ENCODE measurements around the gene FMO5.
"Not testable (repeated sequence)": the region's sequence is repeated elsewhere in the genome, so short reads cannot be mapped to it uniquely, and the experiment has no call there.

The FMO5 gene

DNA sequence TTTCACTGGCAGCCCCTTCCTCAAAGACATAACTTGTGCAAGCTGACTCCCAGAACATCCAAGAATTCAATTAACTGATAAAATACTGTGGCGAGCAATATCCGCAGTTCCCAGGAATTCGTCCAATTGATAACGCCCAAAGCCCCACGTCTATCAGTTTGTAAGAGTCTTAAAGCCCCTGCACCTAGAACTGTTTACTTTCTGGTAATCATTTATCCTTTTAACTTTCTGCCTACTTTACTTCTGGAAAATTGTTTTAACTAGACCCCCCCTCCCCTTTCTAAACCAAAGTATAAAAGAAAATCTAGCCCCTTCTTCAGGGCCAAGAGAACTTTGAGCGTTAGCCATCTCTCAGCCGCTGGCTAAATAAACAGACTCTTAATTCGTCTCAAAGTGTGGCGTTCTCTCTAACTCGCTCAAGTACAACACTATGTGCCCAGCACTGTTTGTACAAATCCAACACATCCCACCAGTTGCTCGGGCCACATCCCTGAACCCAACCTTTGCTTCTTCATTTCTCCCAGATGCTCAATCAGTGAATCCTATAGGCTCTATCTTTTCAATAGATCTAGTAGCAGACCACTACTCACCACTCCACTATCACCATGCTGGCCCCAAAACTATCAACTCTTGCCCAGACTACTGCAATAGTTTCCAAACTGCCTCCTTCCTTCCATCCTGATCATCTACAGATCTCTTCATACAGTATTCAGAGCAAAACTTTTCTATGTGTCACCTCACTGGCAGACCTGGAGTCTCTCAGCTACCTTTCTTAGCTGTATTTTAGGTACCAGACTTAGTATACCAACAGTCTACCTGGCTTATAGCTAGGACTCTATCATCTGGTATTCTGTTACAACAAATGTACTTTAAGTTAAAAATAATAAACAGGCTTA lies 14.0 kb upstream of the FMO5 start:
- no peak for DNase-seq

DNA sequence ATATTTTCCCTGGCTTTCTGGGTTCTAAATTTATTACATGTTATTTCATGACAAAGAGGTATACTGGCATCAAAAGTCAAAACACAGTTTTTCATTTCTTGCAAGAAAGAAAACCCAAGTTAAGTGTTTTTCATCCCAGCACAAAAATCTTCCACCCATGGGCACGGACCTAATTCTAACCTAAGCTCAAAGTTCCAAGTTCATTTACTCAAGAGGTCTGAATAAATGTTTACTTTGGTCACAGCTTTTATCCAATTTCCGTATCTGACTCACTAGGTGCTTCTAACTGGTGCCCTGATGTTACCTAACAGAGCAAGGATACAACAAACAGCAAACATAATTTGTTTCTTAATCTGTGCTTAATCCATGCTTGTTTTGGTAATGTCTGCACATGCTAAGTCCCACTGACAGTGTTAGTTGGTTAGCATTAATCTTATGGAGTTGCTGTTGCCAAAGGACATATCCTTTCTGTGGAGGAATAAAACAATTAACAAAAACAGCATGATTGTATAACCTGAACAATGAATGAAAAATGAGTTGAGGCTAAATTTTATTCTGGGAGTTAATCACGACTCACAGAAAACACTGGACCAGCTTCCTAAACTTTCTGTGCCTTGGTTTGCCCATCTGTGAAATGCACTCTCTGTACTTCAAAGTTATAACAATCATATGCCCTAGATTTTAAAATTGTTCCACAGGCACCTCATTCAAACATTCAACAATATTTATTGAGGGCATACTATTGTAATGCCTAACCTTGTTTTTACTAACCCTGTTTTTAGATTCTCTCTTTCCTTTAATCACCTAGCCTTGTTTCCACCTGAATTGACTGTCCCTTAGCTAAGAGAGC lies 13.1 kb upstream of the FMO5 start:
- no peak for DNase-seq

DNA sequence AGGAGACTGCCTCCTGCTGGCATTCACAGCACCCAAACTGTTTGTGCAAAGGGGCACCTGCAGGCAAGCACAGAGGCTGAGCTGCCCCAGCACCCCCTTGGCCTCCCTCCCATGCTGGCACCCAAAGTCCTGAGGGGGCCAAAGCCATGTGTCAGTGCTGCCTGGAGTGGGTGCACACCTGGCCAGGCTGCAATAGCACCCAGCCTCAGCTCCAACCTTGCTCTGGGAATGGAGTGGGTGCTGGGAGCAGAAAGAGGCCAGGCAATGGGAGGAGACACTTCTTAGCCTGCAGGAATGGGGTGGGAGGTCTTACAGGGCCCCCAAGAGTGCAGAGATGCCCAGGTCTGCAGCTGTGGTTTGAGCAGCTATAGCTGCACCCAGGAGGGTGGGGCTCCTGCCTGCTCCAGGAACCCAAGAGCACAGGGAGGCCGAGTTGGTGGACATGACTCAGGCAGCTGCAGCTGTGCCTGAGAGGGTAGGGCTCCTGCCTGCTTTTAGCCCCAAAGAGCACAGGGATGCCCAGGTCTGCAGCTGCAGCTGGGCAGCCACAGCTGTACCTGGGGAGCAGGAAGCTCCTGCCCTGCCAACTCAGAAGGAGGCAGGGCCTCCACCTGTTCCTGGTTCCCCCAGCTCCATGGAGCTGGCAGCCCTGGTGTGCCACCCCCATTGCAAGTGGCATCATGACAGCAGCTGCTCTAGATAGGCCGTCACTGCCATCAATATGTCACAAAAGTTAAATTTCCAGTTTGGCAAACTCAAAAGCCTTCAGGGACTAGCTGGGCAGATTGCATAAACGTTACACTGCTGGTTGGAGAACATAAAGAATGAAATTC lies 12.0 kb upstream of the FMO5 start:
- no peak for DNase-seq

DNA sequence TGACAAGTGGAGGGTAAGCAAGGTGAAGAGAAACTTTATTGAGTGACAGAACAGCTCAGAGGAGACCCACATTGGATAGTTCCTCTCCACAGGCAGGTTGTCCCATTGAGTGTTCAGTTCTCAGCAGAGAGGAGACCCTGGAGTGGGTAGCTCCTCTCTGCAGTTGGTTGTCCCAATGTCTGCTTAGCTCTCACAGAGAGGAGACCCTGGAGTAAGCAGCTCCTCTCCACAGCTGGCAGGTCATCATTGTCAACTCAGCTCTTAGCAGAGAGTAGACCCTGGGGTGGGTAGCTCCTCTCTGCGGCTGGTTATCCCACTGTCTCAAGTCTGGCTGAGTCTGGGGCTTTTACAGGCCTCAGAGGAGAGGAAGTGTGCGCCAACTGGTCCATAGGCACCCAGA lies 11.3 kb upstream of the FMO5 start:
- DNase-seq = no peak

DNA sequence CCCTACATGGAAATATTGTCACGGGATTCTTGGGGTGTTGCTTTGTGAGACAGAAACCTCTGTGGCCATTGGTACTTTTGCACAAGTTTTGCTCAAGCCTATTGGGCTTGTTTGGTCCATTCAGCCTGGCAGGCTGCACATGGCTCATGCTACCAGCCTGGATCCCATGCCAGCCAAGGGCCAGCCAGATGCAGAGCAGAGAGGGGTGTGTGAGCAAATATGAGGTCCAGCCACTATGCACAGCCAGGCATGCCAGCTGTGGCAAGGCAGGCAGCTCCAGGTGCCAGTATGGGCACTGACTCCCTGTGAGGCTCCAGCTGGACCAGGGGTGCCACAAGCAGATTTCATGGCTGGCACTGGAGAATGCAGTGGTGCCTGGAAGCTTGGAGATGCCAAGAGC lies 10.7 kb upstream of the FMO5 start:
- DNase-seq = no peak

- not testable (repeated sequence) for DNase-seq
Observed at GRCh38 chr1:147233903-147234302, 8.8 kb upstream of the FMO5 start.

DNA sequence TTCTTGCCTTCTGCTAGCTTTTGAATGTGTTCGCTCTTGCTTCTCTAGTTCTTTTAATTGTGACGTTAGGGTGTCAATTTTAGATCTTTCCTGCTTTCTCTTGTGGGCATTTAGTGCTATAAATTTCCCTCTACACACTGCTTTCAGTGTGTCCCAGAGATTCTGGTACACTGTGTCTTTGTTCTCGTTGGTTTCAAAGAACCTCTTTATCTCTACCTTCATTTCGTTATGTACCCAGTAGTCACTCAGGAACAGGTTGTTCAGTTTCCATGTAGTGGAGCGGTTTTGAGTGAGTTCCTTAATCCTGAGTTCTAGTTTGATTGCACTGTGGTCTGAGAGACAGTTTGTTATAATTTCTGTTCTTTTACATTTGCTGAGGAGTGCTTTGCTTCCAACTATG lies 5.9 kb upstream of the FMO5 start:
- not testable (repeated sequence) for DNase-seq

DNA sequence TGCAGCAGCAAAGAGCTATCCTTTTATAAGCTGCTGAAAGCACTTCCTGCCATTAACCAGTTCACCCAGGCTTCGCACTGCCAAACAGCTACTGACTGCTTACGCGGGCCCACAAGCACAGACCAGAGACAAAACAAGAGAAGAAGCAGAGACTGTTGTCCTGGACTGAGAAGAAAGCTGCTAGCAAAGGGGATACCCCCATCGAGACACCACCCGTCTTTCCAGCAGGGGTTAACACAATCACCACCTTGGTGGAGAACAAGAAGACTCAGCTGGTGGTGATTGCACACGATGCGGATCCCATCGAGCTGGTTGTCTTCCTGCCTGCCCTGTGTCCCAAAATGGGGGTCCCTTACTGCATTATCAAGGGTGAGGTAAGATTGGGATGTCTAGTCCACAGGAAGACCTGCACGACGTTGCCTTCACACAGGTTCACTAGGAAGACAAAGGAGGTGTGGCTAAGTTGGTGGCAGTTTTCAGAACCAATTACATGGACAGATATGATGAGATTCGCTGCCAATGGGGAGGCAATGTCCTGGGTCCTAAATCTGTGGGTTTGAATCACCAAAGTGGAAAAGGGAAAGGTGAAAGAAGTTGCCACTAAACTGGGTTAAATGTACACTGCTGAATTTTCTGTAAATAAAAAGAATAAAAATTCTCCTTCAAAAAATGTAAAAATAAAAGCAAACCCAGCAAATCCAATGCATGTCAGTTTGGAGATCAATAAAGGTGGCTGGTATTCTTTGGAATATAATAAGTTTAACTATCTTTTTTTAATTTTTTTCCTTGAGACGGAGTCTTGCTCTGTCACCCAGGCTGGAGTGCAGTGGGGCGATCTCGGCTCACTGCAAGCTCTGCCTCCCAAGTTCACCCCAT lies 1.2 kb downstream of the FMO5 start:
- no peak for DNase-seq

- DNase-seq = no peak
Observed at GRCh38 chr1:147218606-147219005, 6.5 kb downstream of the FMO5 start.

- DNase-seq = no peak
Observed at GRCh38 chr1:147217141-147217540, 8.0 kb downstream of the FMO5 start.

GRCh38 chr1:147216124-147216523 lies 9.0 kb downstream of the FMO5 start:
- no peak for DNase-seq

GRCh38 chr1:147215540-147215916 lies 9.6 kb downstream of the FMO5 start:
- no peak for DNase-seq

DNA sequence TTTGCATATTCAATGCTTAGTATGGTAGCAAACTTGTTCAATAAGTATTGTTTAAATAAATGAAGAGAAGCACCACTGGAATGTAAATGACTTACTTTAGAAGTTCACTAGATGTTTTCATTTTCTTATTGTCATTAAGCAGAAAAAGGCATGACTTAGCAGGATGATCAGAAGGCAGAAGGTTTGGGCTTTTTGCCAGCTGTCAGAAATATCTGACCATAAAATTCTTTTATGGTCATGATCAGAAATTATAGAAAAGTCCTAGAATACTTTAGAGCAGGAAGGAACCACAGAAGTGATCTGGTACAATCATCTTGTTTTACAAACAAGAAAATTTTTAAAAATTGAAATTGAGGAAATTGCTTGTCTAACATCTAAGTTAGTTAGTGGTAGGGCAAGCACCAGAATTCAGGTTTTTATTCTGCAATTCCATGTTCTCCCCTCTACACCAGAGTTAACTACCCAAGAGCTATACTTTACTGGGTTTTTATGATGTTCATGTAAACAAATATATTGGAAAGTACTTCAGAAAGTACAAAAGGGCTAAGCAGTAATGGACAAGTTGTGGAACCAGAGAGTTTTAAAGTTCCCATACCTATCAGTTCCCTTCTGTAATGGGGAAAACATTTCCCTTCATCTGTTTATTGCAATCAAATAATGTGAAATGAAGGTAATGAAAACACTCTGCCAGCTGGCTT lies 10.1 kb downstream of the FMO5 start:
- DNase-seq = no peak

- DNase-seq = no peak
Observed at GRCh38 chr1:147214325-147214724, 10.8 kb downstream of the FMO5 start.

DNA sequence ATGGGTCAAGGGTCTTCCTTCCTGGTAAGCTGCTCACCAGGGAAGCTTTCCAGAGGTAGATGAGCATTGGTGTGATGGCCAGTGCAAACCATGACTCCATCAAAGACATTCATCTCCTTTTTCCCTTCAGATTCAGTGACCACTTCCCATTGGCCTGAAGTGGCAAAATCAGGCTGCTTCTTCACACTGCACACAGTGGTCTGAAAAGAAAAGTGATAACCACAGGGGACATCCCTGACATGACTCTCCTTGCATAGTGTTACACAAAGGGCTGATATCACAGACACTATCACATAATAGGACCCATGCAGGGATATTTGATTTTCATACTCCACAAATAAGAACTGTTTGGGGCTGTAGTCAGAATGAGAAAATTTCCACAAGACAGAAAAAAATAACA lies 11.9 kb downstream of the FMO5 start:
- DNase-seq = no peak

DNA sequence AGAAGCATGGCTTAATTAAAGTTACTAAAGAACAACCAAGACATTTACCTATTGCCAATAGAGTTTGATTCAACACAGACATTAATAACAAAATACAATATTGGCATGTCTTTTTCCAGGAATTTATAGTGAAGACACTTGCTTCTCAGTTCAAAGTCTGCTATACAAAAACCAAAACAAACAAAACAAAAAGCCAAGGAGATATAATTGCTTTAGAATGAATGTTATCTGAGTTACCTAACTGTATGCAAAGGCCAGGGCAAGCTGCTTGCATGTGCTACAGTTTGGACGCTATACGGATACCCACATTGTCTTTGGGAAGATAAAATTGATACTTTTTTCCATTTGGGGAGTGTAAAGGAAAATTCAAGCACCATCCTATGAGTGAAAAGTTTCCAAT lies 13.6 kb downstream of the FMO5 start:
- no peak for DNase-seq

DNA sequence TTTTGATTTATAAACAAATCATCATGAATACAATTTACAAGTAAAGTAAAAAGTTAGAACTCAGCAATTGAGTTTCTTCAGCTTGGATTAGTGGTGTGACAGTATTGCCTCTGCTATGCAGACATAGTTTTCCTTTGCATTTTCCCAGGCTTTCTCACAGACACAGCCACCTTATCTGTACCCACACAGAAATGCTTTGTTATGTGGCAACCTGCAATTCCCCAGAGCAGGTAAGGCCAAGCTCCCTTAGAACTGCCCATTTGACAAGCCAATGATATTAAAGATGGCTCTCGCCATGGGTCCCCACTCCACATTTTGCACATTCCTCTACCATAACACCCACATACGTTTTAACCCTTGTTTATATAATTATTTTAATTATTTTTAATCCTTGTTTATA lies 14.2 kb downstream of the FMO5 start:
- no peak for DNase-seq

DNA sequence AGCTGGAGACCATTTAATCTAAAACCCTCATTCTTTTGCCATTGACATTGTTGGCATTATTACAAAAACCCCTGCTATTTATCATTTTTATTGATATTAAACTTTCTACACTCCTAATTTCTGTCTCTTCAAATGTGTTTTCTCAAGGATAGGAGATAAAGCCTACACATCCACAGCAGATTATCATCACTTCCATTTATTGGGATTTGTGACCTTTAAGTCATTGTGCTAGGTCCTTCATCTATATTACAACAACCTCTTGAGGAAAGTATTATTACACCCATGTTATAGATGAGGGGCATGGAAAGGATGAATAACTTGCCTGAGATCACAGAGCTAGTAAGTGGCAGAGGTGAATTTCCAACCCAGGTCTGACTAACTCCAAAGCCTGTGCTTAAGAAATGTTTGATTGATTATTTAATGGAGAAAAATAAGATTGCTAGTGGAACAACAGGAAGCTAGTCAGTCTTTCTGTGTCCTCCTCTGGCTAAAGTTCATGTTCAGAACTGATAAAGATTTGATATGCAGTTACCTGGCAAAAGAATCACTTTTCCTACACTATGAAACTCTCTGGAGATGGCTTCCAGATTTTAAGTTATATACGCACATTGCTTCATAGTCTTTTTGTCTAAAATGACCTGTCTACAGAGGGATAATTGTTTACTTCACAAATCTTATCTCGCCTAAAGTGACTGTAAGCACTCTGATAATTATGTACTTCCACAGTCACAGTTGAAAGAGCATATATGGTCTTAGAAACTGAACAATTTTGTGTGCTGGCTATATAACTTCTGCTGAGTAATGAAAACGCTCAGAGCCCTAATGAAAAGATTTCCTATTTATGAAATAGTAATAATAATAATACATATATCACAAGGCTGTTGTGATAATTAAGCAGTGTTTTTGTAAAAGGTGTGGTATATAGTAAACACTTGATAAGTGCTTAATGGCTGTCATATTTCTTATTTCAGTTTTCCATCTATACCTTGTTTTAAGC lies 15.0 kb downstream of the FMO5 start:
- no peak for DNase-seq

GRCh38 chr1:147208619-147209018 lies 16.5 kb downstream of the FMO5 start:
- DNase-seq = no peak

DNA sequence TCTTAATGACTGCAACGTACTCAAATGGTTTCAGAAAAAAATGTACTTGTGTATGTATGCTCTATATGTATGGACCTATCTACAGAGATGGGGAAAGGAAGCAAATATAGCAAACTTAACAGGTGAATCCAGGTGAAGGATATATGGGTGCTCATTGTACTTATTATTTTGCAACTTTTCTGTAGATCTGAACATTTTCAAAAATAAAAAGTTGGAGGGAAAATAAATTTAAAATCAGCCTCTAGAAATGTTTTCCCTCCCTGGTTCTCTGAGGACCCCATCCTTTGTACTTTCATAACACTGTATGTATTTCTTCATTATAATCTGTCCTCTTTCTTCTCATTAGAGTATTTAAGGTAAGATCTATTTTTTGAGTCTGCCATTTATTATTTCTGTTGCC lies 17.9 kb downstream of the FMO5 start:
- no peak for DNase-seq
